HL-60/S4 (cell line): Measurements from ENCODE around the gene OR2B2.

Source experiments
- in situ Hi-C: fragments of 300-500 bp; cut with MboI; formaldehyde crosslinking; loops from 2 replicates; pipeline ENCODE4 v1.14.3; 2022; ENCODE audit warnings: low sequenced_read_pairs

The OR2B2 gene

GRCh38 chr6:27893836-27894807, 18.1 kb downstream of the OR2B2 start:
- in situ Hi-C loops, result loop anchor here (5.0 to 25.0 kb wide), 6 partner anchors 87 to 1699 kb away; partner anchors contain the start of genes ZKSCAN3 and ZSCAN31

- in situ Hi-C loops, result loop anchor here (5.0 to 25.0 kb wide), 6 partner anchors 86 to 1698 kb away; partner anchors contain the start of genes ZKSCAN3 and ZSCAN31
Measured at GRCh38 chr6:27893059-27893835, 18.9 kb downstream of the OR2B2 start.

- in situ Hi-C loops, result loop anchor here (5.0 to 25.0 kb wide), 6 partner anchors 85 to 1698 kb away; partner anchors contain the start of genes ZKSCAN3 and ZSCAN31
Measured at GRCh38 chr6:27892649-27893058, 19.5 kb downstream of the OR2B2 start.

- in situ Hi-C loops, result loop anchor here (5.0 to 25.0 kb wide), 6 partner anchors 84 to 1697 kb away; partner anchors contain the start of genes ZKSCAN3 and ZSCAN31
Measured at GRCh38 chr6:27891320-27891875, 20.8 kb downstream of the OR2B2 start.

- in situ Hi-C loops, result loop anchor here (5.0 to 25.0 kb wide), 6 partner anchors 83 to 1696 kb away; partner anchors contain the start of genes ZKSCAN3 and ZSCAN31
Measured at GRCh38 chr6:27890445-27891319, 21.5 kb downstream of the OR2B2 start.

- in situ Hi-C loops, result loop anchor here (5.0 to 25.0 kb wide), 6 partner anchors 83 to 1695 kb away; partner anchors contain the start of genes ZKSCAN3 and ZSCAN31
Measured at GRCh38 chr6:27889628-27890444, 22.4 kb downstream of the OR2B2 start.

GRCh38 chr6:27889275-27889627, 22.9 kb downstream of the OR2B2 start:
- in situ Hi-C loops, result loop anchor here (25.0 kb wide), 3 partner anchors 448 to 1577 kb away; partner anchors contain the start of genes ZKSCAN3 and ZSCAN31

- in situ Hi-C loops, result loop anchor here (25.0 kb wide), 3 partner anchors 449 to 1576 kb away; partner anchors contain the start of genes ZKSCAN3 and ZSCAN31
Measured at GRCh38 chr6:27888566-27888965, 23.6 kb downstream of the OR2B2 start.

- in situ Hi-C loops, result loop anchor here (25.0 kb wide), 3 partner anchors 451 to 1574 kb away; partner anchors contain the start of genes ZKSCAN3 and ZSCAN31
Measured at GRCh38 chr6:27886073-27886472, 26.1 kb downstream of the OR2B2 start.

- in situ Hi-C loops, result loop anchor here (25.0 kb wide), 3 partner anchors 454 to 1571 kb away; partner anchors contain the start of genes ZKSCAN3 and ZSCAN31
Measured at GRCh38 chr6:27883136-27883535, 29.1 kb downstream of the OR2B2 start.

- in situ Hi-C loops, result loop anchor here (25.0 kb wide), 3 partner anchors 455 to 1570 kb away; partner anchors contain the start of genes ZKSCAN3 and ZSCAN31
Measured at GRCh38 chr6:27882624-27883023, 29.6 kb downstream of the OR2B2 start.

- in situ Hi-C loops, result loop anchor here (25.0 kb wide), 3 partner anchors 457 to 1568 kb away; partner anchors contain the start of genes ZKSCAN3 and ZSCAN31
Measured at GRCh38 chr6:27879837-27880236, 32.4 kb downstream of the OR2B2 start.

- in situ Hi-C loops, result no loop called here
Measured at GRCh38 chr6:27874016-27874415, 38.2 kb downstream of the OR2B2 start.

GRCh38 chr6:27873021-27873940, 38.9 kb downstream of the OR2B2 start:
- in situ Hi-C loops, result no loop called here

GRCh38 chr6:27872642-27873020, 39.6 kb downstream of the OR2B2 start:
- in situ Hi-C loops, result no loop called here

- in situ Hi-C loops, result no loop called here
Measured at GRCh38 chr6:27871924-27872638, 40.1 kb downstream of the OR2B2 start.
